ENCODE results near the gene GBGT1.

The GBGT1 gene

DNA sequence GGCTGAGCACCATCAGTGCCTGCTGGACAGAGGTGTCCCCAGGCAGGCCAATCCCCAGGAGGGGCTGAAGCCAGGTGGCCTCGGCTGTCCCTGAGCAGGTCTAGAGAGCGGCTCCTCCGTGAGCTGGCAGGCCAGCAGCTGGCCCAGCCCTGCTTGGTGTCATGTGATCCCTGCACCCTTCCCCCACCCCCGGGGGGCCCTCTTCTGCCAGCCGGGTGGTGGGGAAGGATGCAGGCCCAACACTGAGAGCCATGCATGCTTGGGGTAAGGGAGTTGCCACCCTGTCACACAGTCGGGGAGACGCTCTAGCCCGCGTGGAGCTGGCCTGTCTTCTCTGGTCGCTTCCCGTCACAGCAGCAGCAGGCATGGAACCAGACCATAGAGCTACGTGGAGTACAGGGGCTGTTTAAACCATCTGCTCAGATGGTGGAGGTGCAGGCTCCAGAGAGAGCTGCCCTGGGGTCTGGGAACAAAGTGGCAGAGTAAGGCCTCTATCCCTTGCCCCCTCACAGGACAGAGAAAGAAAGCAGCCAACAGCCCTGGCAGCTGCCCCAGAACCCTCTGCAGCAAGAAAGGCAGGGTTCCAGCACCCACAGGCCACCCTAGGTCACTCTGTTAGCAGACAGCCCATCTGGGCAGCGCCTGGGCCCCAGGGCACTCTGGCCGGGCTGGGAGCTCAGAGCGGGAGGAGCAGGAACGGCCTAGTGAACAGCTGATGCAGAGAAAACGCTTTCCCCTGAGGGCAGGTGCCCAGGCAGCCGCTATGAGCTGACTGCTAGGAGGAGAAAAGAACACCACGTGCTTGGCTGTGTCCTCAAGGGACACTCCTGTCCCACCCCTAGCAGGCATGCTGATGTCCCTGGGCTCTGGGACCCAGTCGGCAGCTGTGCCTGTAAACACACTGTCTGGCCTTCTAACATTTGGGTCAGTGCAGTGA lies 49.5 kb downstream of the GBGT1 start:
- no peak for DNase-seq (ENCODE audit: low read depth)

DNA sequence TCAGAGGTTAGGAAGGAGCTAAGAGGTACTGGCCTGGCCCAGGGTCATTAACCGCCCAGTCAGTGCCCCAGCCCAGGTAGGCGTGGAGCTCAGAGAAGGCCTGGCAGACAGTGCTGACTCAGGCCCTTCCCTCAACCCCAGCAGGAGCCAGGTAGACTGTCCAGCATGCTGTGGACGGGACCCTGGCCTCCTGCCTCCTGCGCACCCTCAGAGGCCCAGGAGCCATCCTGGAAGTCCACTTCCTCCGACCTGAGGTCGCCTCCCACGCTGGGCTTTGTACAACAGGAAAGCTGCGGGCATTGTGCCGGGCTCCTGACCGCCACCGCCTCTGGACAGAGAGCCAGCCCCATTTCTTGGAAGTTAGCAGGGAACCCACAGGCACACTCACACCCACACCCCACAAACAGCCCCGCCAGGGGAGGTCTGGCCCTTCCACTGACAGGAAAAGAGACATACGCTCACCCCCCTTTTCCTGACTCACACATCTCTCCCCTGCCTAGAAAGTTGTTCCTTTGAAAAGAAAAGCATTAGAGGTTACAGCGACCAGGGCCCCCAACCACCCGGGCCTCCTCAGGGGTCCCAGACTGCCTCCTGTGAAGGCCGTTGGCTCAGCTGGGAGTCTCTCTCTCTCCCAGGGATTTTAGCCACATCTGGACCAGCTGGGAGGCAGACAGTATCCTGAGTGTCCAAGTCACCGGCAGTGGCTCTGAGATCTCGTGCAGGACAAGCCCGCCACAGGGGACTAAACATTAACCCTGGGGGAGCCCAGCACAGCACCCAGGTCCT lies 50.4 kb downstream of the GBGT1 start:
- no peak for DNase-seq (ENCODE audit: low read depth)

DNA sequence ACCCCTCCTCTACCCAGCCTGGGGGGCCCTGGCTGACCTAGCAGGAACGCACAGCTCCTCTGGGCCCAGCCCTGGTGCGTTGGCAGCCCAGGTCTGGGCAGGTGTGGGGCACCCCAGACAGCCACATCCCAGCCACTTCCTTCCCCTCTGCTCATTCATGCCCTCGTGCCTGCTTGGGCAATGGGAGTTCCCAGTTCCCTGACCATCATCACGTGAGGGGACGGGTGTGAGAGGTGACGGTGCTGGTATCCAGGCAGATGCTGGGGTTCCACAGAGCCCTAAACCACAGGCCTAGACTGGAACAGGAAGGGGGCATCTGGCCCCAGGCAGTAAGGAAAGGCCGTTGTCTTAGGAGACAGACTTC lies 51.1 kb downstream of the GBGT1 start:
- DNase-seq (ENCODE audit: low read depth): no peak

DNA sequence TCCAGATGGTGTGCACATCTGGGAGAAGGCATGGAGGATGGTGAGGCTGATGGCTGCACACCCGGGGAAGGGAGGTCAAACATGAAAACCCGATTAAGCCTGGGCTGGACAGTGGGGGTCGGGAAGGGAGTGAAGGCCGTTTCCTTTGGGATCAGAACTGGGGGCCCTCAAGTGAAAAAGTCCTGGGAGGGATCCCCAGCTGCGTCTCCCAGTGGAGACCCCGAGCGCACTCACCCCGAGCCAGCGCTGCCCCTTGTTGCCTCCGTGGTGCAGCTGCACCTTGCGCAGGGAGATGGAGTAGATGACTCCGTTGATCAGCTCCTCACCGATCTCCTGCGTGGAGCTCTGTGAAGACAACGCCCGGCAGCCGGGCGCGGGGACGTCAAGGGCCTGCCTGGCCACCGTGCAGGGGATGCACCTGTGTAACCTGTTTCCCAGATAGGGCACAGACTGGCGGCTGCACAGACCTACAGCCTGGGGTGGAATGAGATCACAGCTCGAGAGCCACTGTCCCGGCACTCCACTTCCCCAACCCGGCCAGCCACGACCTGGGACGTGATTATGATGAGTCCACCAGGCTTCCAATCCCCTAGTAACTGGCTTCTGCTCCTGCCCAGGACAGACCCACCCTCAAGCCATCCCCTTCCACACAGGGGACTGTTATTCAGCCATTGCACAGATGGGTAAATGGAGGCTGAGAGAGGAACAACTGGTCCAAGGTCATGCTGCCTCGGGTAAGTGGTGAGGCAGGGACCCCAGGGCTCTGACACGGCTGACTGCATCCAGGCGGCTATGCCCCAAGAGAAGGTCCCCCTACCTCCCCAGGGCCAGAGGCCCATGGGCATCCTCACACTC lies 51.7 kb downstream of the GBGT1 start:
- DNase-seq (ENCODE audit: low read depth): no peak

DNA sequence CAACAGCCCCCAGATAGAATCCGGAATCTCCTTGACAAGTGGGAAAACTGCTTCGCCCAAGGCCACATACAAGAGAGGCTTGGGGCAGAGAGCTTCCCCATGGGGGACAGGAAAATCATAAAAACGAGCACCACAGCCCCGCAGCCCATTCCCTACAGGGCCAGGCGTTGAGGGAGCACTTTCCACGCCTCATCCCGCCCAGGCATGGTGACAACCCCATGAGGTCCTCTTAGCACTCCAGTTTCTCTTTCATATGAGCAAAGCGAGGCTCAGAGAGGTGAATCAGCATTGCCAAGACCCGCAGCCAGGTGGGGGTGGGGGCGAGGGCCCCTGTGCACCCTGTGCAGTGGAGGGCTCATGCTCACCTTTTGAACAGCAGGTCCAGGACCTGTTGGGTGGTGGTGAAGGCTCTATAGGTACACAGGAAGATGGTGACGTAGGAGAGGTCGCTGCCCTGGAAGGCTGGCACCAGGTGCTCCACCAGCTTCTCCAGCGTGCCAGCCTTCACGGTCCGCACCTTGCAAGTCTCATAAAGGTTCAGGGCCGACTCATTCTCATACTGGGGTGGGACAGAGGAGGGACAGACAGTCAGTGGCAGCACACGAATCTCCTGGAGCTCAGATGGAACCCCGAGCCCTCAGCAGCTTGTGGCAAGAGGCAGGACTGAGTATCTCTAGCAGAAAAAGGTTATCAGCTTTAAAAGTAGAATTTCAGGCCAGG lies 53.6 kb downstream of the GBGT1 start:
- no peak for DNase-seq (ENCODE audit: low read depth)

DNA sequence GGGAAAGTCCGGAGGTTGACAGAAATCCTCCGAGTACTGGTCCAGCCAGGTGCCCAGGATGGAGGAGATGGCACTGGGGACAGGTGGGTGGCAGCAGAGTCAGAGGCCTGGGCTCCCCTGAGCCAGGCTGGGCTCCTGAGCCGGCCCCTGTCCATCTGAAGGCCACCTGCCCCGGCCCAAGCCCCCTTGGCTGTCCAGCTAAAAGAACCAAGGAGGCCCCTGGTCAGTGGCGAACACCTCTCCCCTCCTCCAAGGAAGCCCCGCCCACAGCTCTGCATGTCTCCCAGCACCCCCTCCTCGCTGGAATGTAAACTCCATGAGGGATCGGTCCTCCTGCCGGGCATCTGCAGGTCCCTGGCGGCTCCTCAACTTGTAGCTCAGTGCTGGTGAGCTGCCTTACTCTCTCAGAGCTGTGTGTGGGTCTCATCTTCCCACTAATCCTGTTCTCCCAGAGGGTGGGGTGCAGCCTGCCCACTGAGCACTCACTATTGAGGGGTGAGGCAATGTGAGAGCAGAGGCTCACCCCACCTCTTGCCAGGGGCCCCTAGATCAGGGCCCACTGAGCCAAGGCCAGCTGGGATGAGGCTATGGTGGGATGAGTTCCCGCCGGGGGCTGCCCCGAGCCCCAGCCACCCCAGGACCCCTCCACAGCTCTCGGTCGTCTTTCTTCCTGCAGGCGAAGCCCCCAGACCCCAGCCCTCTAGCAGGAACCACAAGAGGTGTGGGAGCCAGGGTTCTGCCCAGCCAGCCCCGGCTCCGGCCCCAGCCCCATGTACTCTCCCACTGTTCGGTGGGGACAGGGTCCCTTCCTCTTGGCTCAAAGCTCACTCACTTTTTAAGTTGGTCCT lies 54.7 kb downstream of the GBGT1 start:
- DNase-seq (ENCODE audit: low read depth): no peak

DNA sequence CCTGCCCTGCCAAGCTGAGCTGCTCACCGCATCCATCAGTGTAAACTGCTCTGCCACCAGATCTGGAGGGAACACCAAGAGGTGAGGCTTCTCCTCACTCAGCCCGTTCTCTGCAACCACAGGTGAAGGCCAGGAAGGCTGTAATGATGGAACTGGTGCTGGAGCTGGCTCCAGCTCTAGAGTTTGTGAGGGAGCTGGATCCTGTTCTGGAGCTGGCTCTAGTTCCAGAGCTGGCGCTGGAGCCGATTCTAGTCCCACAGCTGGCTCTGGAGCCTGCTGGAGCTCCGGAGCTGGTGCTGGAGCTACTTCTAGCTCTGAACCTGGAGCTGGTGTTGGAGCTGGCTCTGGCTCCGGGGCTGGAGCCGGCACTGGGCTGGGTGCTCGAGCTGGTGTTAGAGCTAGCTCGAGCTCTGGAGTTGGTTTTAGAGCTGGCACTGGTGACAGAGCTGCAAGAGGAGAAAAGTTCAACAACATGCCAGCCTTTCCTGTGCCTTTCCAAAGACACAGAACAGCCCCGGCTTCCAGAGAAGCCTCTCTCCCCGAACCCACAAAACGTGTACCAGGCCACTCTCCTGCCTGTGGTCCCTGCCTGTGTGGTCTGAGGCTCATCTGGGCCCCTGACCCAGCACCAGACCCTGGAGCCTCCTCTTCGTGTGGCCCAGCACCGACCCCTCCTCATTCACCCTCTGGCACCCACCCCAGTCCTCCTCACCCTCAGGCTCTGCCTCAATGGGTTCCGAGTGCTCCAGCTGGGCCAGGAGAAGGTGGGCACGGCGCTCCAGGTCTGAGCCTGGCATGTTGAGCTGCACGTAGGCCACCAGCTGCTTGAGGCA lies 55.5 kb downstream of the GBGT1 start:
- DNase-seq (ENCODE audit: low read depth): no peak

DNA sequence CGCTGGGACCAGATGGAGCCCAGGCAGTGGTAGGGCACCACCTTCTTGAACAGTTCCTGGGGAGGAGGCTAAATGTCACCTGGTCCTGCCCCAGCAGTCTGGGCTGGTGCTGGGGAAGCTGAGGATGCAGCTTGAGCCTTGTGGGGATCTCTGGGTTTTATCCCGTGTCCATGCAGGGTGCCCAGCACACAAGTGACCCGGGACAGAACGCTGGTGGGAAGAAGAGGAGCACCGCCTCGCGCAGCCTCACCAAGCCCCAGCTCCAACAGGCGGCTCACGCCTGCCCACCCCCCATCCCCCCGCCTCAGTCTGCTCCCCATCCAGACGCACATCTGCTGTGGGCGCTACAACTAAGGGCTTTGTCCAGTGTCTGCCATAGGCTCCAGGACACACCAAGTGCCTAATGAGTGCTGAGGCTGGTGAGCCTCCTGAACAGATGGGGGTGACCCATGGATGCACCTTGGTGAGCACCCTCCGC lies 56.4 kb downstream of the GBGT1 start:
- no peak for DNase-seq (ENCODE audit: low read depth)

DNA sequence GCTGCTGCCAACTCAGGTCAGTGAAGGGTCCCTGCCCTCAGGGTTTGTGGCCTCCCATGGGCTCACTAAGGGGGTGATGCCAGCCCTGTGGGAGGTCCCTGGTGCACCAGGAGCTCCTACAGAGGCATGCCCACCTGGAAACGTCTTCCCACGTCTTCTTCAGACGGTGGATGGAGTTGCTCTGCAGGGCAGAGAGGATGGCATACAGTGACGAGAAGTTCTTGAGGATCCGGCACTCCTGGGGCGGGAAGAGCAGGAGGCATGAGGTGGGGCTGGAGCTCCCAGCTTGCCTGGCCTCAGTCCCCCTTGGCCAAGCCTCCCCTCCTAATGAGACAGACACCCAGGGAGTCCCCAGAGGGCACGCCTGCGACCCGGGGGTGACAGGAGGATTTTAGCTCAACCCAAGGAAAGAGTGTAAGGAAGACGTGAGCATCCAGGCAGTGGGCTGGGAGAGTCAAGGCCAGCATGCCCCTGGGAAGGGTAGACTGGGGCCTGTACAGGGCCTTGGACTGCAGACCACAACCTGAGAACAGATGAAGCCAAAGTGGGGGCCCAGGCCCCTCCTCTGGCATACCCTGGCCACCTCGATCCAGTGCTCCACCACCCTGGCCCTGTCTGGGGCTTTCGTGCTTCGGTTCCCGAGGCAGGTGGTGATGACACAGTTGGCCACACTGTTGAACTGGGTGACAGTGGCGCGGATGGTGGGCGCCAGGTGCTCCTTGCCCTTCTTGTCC lies 57.0 kb downstream of the GBGT1 start:
- no peak for DNase-seq (ENCODE audit: low read depth)

DNA sequence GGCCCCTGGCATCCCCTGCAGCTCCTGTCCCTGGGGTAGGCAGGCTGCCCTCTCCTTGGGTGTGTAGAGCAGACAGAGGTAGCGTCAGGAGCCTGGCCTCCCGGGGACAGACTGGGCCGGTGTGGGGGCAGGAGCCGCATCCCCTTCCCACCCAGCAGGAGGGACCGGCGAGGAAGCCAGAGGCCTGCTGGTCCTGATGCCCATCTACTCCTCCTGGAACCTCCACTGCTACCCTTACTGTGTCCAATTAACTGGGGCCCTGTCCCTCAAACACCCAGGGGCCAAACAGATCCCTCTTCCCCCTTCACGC lies 58.3 kb downstream of the GBGT1 start:
- DNase-seq (ENCODE audit: low read depth): no peak

DNA sequence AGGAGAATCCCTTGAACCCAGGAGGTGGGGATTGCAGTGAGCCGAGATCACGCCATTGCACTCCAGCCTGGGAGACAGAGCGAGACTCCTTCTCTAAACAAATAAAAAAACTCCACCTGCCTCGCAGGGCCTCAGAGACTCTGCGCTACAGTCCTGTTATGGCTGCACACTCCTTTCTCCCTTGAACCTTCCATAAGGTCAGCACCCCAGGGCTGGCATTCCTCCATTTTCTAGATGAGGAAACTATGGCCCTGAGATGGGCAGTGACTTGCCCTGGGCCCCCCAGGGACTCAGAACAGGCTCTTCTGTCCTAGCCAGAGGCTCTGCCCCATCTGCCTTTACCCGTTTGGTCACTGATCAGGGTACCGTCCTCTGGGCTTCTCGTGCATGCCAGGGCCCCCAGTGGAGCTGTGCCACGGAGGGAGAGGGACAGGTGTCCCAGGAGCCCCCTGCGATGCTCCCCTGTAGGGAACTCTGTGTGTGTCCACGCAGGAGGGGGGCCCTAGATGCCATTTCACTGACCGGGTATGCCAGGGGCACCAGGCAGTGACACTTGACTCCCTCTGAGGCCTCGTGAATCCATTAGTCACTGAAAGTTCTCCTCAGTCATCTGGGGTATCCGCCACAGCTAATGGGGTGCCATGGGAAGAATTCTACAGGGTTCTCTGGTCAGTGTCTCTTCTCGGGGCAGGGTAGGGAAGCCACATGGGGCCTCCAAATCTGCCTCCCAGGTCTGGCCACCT lies 58.8 kb downstream of the GBGT1 start:
- no peak for DNase-seq (ENCODE audit: low read depth)

DNA sequence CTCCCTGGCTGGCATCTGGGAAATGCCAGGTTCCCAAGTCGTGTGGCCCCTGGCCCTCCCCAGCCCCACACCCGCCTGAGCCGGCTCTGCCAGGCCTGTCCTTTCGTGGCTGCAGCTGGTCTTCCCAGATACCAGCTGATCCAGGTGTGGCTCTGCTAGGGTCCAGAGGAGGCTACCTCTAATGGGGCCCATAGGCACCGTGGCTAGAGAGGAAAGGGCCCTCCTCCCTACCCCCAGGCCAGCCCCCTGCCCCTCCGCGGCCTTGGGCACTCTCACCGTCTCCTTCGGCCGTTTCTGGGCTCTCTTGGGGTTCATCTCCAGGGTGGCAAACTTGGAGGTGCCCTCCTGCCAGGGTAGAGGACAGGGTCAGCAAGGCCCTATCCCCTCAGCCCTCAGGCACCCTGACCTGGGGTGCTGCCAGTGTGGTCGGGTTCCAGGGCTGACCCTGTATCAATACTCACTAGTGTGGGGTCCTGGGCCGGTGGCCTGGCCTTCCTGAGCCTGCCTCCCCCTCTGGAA lies 59.7 kb downstream of the GBGT1 start:
- no peak for DNase-seq (ENCODE audit: low read depth)

DNA sequence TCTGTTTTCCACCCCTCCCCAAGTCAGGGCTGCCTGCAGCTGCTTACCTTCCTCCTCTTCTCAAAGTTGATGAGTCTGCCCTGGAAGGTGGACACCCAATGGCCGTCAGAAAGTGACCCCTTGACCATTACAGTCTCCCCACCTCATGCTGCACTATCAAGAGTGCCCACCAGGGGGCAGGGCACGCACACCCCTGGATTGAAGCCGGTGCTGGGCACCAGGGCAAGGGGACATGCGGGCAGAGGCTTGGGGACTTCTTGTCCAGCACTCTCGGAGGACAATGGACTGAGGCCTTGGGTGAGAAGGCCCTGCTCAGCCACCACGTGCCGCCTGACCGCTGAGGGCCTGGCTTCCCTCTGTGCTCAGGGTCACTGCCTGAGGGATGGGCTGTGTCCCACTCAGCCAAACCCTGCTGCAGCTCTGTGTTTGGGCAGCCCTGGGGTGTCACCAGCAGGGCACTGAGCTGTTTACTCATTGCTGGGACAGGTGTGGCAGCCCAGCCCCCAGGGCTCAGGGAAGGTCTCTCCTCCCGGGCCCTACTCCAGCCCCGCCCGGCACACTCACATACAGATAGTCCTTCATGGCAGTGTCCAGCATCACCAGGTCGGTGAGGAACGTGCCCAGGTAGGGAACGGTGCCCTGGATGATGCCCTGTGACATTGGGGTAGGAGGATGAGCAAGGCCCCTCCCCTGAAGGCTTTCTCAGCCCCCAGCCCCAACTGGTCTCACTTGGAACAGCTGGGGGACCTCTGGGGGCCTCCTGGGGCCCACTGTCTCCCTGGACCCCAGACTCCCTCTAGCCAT lies 60.3 kb downstream of the GBGT1 start:
- DNase-seq (ENCODE audit: low read depth): no peak
